ENCODE results near the gene WDR33. TPM values are rescaled to one million over a fixed set of nuclear protein-coding genes. Genes with fewer than 3 reads are reported as not detected.

WDR33 gene
- total and polyA plus RNA-seq, 9 of the 15 experiments (the other 6 are each of a cell fraction or from before 2014, with no cell fraction given) = 24.2 to 57.4 (median 38.4) TPM

- TF ChIP-seq, protein P1, sequence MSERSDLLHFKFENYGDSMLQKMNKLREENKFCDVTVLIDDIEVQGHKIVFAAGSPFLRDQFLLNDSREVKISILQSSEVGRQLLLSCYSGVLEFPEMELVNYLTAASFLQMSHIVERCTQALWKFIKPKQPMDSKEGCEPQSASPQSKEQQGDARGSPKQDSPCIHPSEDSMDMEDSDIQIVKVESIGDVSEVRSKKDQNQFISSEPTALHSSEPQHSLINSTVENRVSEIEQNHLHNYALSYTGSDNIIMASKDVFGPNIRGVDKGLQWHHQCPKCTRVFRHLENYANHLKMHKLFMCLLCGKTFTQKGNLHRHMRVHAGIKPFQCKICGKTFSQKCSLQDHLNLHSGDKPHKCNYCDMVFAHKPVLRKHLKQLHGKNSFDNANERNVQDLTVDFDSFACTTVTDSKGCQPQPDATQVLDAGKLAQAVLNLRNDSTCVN (CRISPR knock-in tag; IDR thresholded peaks at IDR 0.05) = no peak
These were observed 42.0 kb downstream of the WDR33 start (continued) for GRCh38 chr2:127768775-127769479.

- no peaks in the 10 kb centered on the region for H4K20me1 ChIP-seq (replicated peaks; ENCODE audit: control insufficient read depth, insufficient read depth, low read length)
- in situ Hi-C loops (cut with MboI) = no loop called here
- ATAC-seq (no peak), DNase-seq (ENCODE audit: extremely low read depth in 1 of 4, low spot score in 3 of 4) (no peak), FAIRE-seq (no peak)
- H2AFZ ChIP-seq (ENCODE audit: low read depth, low read length) = no peak overlapping the region
- no peak overlapping the region for H3K4me2 ChIP-seq (ENCODE audit: insufficient read depth, low read length)
- no peaks in the 10 kb centered on the region for H3K27me3 ChIP-seq (ENCODE audit: control insufficient read depth in 2 of 2, insufficient read depth in 2 of 2, low read length in 2 of 2)
- no peak overlapping the region for H3K4me3 ChIP-seq
- no peaks in the 10 kb centered on the region for H3K4me1 ChIP-seq (replicated peaks in 1 of 2; ENCODE audit: control insufficient read depth in 2 of 2, insufficient read depth in 2 of 2, low read length in 2 of 2)
- H3K9ac ChIP-seq (ENCODE audit: insufficient read depth in 1 of 2, low read depth in 2 of 2, low read length in 2 of 2) = no peak overlapping the region
- no peaks in the 10 kb centered on the region for H3K9me3 ChIP-seq (replicated peaks; ENCODE audit: control insufficient read depth, insufficient read depth, low read depth, low read length)
- no TSS peak for BruUV-seq (replicated peaks)
- H3K27ac ChIP-seq (ENCODE audit: extremely low read depth, low read depth, low read length) = no peak overlapping the region
- TF ChIP-seq TAF7 (tag; IDR thresholded peaks at IDR 0.05) = no peak
- TF ChIP-seq ZNF3 (CRISPR knock-in tag; IDR thresholded peaks at IDR 0.05) = no peak
- TF ChIP-seq RUNX1 (IDR thresholded peaks at IDR 0.05; ENCODE audit: low read depth) = no peak
- TF ChIP-seq, protein P2, sequence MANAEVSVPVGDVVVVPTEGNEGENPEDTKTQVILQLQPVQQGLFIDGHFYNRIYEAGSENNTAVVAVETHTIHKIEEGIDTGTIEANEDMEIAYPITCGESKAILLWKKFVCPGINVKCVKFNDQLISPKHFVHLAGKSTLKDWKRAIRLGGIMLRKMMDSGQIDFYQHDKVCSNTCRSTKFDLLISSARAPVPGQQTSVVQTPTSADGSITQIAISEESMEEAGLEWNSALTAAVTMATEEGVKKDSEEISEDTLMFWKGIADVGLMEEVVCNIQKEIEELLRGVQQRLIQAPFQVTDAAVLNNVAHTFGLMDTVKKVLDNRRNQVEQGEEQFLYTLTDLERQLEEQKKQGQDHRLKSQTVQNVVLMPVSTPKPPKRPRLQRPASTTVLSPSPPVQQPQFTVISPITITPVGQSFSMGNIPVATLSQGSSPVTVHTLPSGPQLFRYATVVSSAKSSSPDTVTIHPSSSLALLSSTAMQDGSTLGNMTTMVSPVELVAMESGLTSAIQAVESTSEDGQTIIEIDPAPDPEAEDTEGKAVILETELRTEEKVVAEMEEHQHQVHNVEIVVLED (CRISPR knock-in tag; IDR thresholded peaks at IDR 0.05) = no peak
- no peak for TF ChIP-seq ZNF232 (CRISPR knock-in tag; IDR thresholded peaks at IDR 0.05)
- TF ChIP-seq ZNF146 (CRISPR knock-in tag; IDR thresholded peaks at IDR 0.05; ENCODE audit: unreplicated experiment) = no peak
- no peak for TF ChIP-seq SIX5 (IDR thresholded peaks at IDR 0.05; ENCODE audit: borderline replicate concordance in 1 of 2, insufficient read depth in 1 of 2, low read depth in 1 of 2, low read length in 2 of 2)
- TF ChIP-seq, protein P3, sequence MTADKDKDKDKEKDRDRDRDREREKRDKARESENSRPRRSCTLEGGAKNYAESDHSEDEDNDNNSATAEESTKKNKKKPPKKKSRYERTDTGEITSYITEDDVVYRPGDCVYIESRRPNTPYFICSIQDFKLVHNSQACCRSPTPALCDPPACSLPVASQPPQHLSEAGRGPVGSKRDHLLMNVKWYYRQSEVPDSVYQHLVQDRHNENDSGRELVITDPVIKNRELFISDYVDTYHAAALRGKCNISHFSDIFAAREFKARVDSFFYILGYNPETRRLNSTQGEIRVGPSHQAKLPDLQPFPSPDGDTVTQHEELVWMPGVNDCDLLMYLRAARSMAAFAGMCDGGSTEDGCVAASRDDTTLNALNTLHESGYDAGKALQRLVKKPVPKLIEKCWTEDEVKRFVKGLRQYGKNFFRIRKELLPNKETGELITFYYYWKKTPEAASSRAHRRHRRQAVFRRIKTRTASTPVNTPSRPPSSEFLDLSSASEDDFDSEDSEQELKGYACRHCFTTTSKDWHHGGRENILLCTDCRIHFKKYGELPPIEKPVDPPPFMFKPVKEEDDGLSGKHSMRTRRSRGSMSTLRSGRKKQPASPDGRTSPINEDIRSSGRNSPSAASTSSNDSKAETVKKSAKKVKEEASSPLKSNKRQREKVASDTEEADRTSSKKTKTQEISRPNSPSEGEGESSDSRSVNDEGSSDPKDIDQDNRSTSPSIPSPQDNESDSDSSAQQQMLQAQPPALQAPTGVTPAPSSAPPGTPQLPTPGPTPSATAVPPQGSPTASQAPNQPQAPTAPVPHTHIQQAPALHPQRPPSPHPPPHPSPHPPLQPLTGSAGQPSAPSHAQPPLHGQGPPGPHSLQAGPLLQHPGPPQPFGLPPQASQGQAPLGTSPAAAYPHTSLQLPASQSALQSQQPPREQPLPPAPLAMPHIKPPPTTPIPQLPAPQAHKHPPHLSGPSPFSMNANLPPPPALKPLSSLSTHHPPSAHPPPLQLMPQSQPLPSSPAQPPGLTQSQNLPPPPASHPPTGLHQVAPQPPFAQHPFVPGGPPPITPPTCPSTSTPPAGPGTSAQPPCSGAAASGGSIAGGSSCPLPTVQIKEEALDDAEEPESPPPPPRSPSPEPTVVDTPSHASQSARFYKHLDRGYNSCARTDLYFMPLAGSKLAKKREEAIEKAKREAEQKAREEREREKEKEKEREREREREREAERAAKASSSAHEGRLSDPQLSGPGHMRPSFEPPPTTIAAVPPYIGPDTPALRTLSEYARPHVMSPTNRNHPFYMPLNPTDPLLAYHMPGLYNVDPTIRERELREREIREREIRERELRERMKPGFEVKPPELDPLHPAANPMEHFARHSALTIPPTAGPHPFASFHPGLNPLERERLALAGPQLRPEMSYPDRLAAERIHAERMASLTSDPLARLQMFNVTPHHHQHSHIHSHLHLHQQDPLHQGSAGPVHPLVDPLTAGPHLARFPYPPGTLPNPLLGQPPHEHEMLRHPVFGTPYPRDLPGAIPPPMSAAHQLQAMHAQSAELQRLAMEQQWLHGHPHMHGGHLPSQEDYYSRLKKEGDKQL (CRISPR knock-in tag; IDR thresholded peaks at IDR 0.05; ENCODE audit: borderline replicate concordance) = no peak
- TF ChIP-seq JUN (IDR thresholded peaks at IDR 0.05; ENCODE audit: borderline replicate concordance, low read depth, low read length) = no peak
- TF ChIP-seq JUN (CRISPR knock-in tag; IDR thresholded peaks at IDR 0.05; ENCODE audit: borderline replicate concordance) = no peak
- no peak for TF ChIP-seq POU5F1 (IDR thresholded peaks at IDR 0.05; ENCODE audit: borderline replicate concordance, low read depth, low read length, partially characterized antibody)
- no peaks in the 10 kb centered on the region for H3K9me1 ChIP-seq (ENCODE audit: control insufficient read depth, insufficient read depth, low read length)
- peaks cover 83% of the 10 kb centered on the region for H3K36me3 ChIP-seq (ENCODE audit: control insufficient read depth, insufficient read depth, low read length)
- no peaks in the 10 kb centered on the region for H3K79me2 ChIP-seq (ENCODE audit: control insufficient read depth, insufficient read depth, low read length)
- ChIA-PET POLR2A (interaction anchor here (0.8 to 1.4 kb wide), 3 partner anchors 9 to 15 kb away, joined by 3 to 4 read pairs (median 3); no protein-coding TSS in a partner anchor), CTCF (ENCODE audit: low intra/inter-chr PET ratio) (no interaction called here)
- intact Hi-C loops (cut with micrococcal nuclease) = no loop called here
These were observed 47.2 kb downstream of the WDR33 start for GRCh38 chr2:127763776-127764175.
